Prostate gland (tissue), 2 donors: Measurements from ENCODE around the gene OR51B5. TPM values are rescaled to one million over a fixed set of nuclear protein-coding genes. Genes with fewer than 3 reads are reported as not detected.

ENCODE experiments used
- DNase-seq: peaks from one replicate; pipeline ENCODE4 v3.0.0-alpha.2; 2019; ENCODE audit warnings: low spot score
- H3K27ac ChIP-seq, 2 donors: fragments of 200-600 bp; sonication (generic); 2 replicates each; pipeline ENCODE4 v1.5.1; 2017 to 2019
- H3K27me3 ChIP-seq: fragments of 200-600 bp; sonication (generic); replicated peaks from 2 replicates; pipeline ENCODE4 v1.5.1; 2019; ENCODE audit not compliant: insufficient read depth
- H3K36me3 ChIP-seq, 2 donors: fragments of 200-600 bp; sonication (generic); 1 replicate in 1 of 2; 2 replicates in 1 of 2; pipeline versions ENCODE4 v1.5.1 to v1.8.1; 2017 to 2019
- H3K4me1 ChIP-seq: fragments of 200-600 bp; sonication (generic); replicated peaks from 2 replicates; pipeline ENCODE4 v1.5.1; 2019
- H3K4me3 ChIP-seq, 2 donors: fragments of 200-600 bp; sonication (generic); 2 replicates each; pipeline ENCODE4 v1.5.1; 2017 to 2019
- H3K9me3 ChIP-seq: fragments of 200-600 bp; sonication (generic); 2 replicates; pipeline ENCODE4 v1.5.1; 2017
- POLR2A ChIP-seq: fragments of 450-650 bp; IDR thresholded peaks from one replicate; pipeline ENCODE4 v1.6.1; 2016; ENCODE audit warnings: antibody characterized with exemption, mild to moderate bottlenecking
- POLR2AphosphoS5 ChIP-seq: sonication (generic); formaldehyde crosslinking; IDR thresholded peaks from one replicate; pipeline ENCODE4 v1.6.1; 2017; ENCODE audit warnings: antibody characterized with exemption
- WGBS: methylation state at CpG from one replicate; pipeline ENCODE4 v1.1.5; 2018; 5-methylcytosine and 5-hydroxymethylcytosine counted together
- intact Hi-C: fragments of 100-400 bp; cut with DNase I; formaldehyde crosslinking; loops from one replicate; pipeline ENCODE4 v1.14.2; 2022
- total RNA-seq, 2 donors: library from RNA; depleted of rRNA; stranded (reverse); fragments of >200 nt; gene quantifications; one replicate each; pipeline ENCODE4 v1.1.0, GENCODE V29; 2016
- TF ChIP-seq, protein P1 (sequence below), 4 experiments: fragments of 200-600 bp in 2 of 4; fragments of 450-650 bp in 2 of 4; sonication (generic) in 2 of 4; IDR thresholded peaks; 1 replicate in 3 of 4; 2 replicates in 1 of 4; pipeline ENCODE4 v1.5.1; 2016 to 2019; ENCODE audit warnings: antibody characterized with exemption in 4 of 4, mild to moderate bottlenecking in 2 of 4, moderate library complexity in 2 of 4

The OR51B5 gene, protein sequence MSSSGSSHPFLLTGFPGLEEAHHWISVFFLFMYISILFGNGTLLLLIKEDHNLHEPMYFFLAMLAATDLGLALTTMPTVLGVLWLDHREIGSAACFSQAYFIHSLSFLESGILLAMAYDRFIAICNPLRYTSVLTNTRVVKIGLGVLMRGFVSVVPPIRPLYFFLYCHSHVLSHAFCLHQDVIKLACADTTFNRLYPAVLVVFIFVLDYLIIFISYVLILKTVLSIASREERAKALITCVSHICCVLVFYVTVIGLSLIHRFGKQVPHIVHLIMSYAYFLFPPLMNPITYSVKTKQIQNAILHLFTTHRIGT
- 1 to 10 TPM in 1 of 2 donors, under 1 TPM in 1; 0.23 to 2.5 TPM for total RNA-seq

DNA sequence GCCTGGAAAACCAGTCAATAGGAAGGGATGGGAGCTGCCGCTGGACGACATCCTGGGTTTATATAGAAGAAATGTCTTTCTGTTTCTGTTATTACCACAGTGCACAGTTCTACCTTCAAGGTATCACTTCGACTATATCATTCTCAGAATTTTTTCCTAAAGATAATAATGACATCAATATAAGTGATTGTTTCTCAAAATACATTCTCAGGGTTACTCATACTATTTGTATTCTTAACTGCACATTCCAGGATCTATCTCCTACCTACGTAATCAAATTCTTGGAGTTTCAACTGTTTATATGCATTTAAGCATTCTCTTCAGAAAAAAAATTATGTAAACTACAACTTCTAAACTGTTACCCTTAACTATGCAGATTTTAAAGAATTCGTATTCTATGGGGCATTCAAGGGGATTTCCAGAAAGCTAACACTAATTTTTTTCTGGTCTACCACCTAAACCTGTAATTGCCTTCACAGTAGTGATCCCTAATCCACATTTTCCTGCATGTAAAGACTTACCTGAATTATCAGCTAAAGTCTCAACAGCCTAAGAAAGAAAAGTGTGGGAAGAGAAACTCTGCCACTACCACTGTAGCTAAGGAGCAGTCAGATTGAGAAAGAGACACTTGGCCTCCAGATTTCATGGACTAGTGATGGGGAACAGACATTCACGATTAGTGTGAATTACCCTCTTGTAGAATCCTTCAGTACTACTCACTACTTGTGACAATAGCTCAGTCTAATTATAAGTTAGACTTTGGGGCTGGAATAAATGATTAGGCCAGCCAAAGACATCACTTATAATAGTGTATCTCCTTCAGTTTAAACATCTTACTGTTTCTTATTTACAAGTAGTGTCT is at the start of gene OR51B5:
OR51B5 (minus strand) TSS at position 51 of the 862 bp plus-strand sequence; CDS start at position 51, 0 bp downstream.
- no peak within 1 kb of the TSS for H3K27ac ChIP-seq
- no peaks in the 10 kb centered on the region for H3K36me3 ChIP-seq
- no peak within 1 kb of the TSS for H3K4me3 ChIP-seq
- no peaks in the 10 kb centered on the region for H3K4me1 ChIP-seq
- DNase-seq, result no peak
- TF ChIP-seq POLR2AphosphoS5, result no peak
- TF ChIP-seq, protein P1, sequence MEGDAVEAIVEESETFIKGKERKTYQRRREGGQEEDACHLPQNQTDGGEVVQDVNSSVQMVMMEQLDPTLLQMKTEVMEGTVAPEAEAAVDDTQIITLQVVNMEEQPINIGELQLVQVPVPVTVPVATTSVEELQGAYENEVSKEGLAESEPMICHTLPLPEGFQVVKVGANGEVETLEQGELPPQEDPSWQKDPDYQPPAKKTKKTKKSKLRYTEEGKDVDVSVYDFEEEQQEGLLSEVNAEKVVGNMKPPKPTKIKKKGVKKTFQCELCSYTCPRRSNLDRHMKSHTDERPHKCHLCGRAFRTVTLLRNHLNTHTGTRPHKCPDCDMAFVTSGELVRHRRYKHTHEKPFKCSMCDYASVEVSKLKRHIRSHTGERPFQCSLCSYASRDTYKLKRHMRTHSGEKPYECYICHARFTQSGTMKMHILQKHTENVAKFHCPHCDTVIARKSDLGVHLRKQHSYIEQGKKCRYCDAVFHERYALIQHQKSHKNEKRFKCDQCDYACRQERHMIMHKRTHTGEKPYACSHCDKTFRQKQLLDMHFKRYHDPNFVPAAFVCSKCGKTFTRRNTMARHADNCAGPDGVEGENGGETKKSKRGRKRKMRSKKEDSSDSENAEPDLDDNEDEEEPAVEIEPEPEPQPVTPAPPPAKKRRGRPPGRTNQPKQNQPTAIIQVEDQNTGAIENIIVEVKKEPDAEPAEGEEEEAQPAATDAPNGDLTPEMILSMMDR (IDR thresholded peaks at IDR 0.05), result no peak
- TF ChIP-seq POLR2A, result no peak
- H3K27me3 ChIP-seq, result no peaks in the 10 kb centered on the region
- 78% methylated on average over 6 of the region's 6 CpGs for WGBS
- no peaks in the 10 kb centered on the region for H3K9me3 ChIP-seq
- intact Hi-C loops, result no loop called here

DNA sequence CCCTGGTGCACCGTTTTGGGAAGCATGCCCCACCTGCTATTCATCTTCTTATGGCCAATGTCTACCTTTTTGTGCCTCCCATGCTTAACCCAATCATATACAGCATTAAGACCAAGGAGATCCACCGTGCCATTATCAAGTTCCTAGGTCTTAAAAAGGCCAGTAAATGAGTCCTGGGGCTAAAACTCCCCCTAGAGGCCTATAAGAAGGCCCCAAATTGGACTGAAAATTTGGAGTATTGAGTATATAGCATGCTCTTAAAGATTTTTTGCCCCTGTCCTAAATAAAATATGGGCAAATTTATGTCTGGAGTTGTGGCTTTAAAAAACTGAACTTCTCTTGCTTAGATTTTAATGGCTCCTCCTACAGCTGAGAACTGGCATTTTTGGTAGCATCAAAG is 46.9 kb upstream of the OR51B5 start:
- WGBS, result 79% methylated on average over 2 of the region's 2 CpGs
- no peaks in the 10 kb centered on the region for H3K9me3 ChIP-seq
- no peaks in the 10 kb centered on the region for H3K27me3 ChIP-seq
- TF ChIP-seq, protein P1 (IDR thresholded peaks at IDR 0.05), result no peak
- no peak for TF ChIP-seq POLR2A
- TF ChIP-seq POLR2AphosphoS5, result no peak
- no peak overlapping the region for H3K4me3 ChIP-seq
- intact Hi-C loops, result no loop called here
- DNase-seq, result no peak
- no peak overlapping the region for H3K27ac ChIP-seq
- H3K36me3 ChIP-seq, result no peaks in the 10 kb centered on the region
- no peaks in the 10 kb centered on the region for H3K4me1 ChIP-seq

DNA sequence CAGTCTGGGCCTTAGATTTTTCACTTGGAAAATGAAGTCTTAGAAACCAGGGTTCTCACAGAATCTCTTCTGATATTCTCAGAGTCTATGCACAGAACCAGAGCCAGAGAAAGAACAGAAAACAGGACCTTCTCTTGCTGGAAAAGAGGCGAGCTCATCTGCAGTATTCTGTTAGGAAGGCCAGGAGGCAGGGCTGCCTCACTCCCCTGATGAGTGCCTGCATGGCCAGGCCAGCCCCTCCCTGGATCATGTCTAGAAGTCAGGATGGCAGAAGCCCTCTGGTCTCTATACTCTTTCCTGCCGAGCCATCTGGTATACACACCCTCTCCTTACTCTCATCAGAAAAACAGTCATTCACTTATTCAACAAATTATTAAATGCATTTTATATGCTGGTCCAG is 41.0 kb upstream of the OR51B5 start:
- Histone ChIP-seq H3K27me3 (no peaks in the 10 kb centered on the region), H3K4me3 (no peak overlapping the region), H3K27ac (no peak overlapping the region), H3K36me3 (no peaks in the 10 kb centered on the region), H3K9me3 (no peaks in the 10 kb centered on the region), H3K4me1 (no peaks in the 10 kb centered on the region)
- intact Hi-C loops, result no loop called here
- DNase-seq, result no peak
- TF ChIP-seq, protein P1 (IDR thresholded peaks at IDR 0.05), result no peak
- TF ChIP-seq POLR2AphosphoS5 (no peak), POLR2A (no peak)
- WGBS, result 67% methylated on average over 2 of the region's 2 CpGs

- Histone ChIP-seq H3K4me3 (no peak within 1 kb of the TSS), H3K27me3 (no peaks in the 10 kb centered on the region), H3K4me1 (no peaks in the 10 kb centered on the region), H3K9me3 (no peaks in the 10 kb centered on the region), H3K27ac (no peak within 1 kb of the TSS), H3K36me3 (no peaks in the 10 kb centered on the region)
- intact Hi-C loops, result no loop called here
- DNase-seq, result no peak
- 77% methylated on average over 1 of the region's 1 CpG for WGBS
- no peak for TF ChIP-seq POLR2A
- no peak for TF ChIP-seq POLR2AphosphoS5
- TF ChIP-seq, protein P1 (IDR thresholded peaks at IDR 0.05), result no peak
These were observed 40.3 kb upstream of the OR51B5 start, which contains the start of gene OR51M1 for GRCh38 chr11:5383576-5383975. Gene OR51M1 (plus strand): TSS chr11:5383812. CDS start chr11:5389399, 5,587 bp downstream.
